Nephron progenitor cell (in vitro differentiated cells): ENCODE results near the gene MUC2.

ENCODE experiments used
- DNase-seq: peaks from one replicate; pipeline ENCODE4 v3.0.0; 2021
- H3K27ac Mint-ChIP-seq: 2 replicates; pipeline ENCODE4 v1.8.0; 2021; ENCODE audit warnings: mild to moderate bottlenecking, moderate library complexity, mixed read lengths
- H3K27me3 Mint-ChIP-seq: 2 replicates; pipeline ENCODE4 v1.8.0; 2021; ENCODE audit warnings: mild to moderate bottlenecking, low read depth, mixed read lengths; ENCODE audit not compliant: poor library complexity
- H3K36me3 Mint-ChIP-seq: 2 replicates; pipeline ENCODE4 v1.8.0; 2021; ENCODE audit warnings: low read depth, mixed read lengths
- H3K4me1 Mint-ChIP-seq: 2 replicates; pipeline ENCODE4 v1.8.0; 2021; ENCODE audit warnings: mixed read lengths
- H3K4me3 Mint-ChIP-seq: 2 replicates; pipeline ENCODE4 v1.8.0; 2021; ENCODE audit warnings: mild to moderate bottlenecking, moderate library complexity, mixed read lengths
- H3K9me3 Mint-ChIP-seq: 2 replicates; pipeline ENCODE4 v1.8.0; 2021; ENCODE audit warnings: mild to moderate bottlenecking, moderate library complexity, mixed read lengths
- CTCF ChIP-seq: fragments of 200-600 bp; sonication (generic); IDR thresholded peaks from 2 replicates; pipeline ENCODE4 v1.5.0; 2021; ENCODE audit warnings: antibody characterized with exemption

The MUC2 gene

DNA sequence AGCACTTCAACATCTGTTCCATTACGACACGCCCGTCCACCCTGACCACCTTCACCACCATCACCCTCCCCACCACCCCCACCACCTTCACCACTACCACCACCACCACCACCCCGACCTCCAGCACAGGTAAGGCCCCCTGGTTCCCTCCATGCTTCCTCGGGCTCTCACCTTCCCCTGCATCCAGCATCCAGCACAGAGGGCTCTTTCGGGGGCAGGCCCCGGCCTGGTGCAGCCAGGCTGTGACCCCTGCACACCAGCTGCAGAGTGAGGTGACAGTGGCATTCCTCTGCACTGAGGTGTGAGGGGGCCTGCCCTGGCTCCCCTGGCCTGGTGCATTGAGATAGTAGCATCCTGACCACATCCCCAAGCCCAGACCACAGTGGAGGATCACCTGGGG is 18.2 kb downstream of the MUC2 start:
- no peak overlapping the region for H3K27ac Mint-ChIP-seq
- TF ChIP-seq CTCF, result no peak

GRCh38 chr11:1099519-1100355 is 25.1 kb downstream of the MUC2 start:
- H3K36me3 Mint-ChIP-seq, result no peaks in the 10 kb centered on the region
- no peak overlapping the region for H3K4me3 Mint-ChIP-seq
- H3K4me1 Mint-ChIP-seq, result no peaks in the 10 kb centered on the region
- DNase-seq, result no peak
- peaks cover 39% of the 10 kb centered on the region for H3K9me3 Mint-ChIP-seq
- peaks cover 3% of the 10 kb centered on the region for H3K27me3 Mint-ChIP-seq
- TF ChIP-seq CTCF, result no peak
- H3K27ac Mint-ChIP-seq, result no peak overlapping the region

More for the DNA sequence above, 18.2 kb downstream of the MUC2 start:
- Mint-ChIP-seq H3K27me3 (no peaks in the 10 kb centered on the region), H3K36me3 (no peaks in the 10 kb centered on the region), H3K4me3 (no peak overlapping the region), H3K9me3 (peaks cover 14% of the 10 kb centered on the region), H3K4me1 (no peaks in the 10 kb centered on the region)
- DNase-seq, result no peak

- H3K36me3 Mint-ChIP-seq, result no peaks in the 10 kb centered on the region
- no peak overlapping the region for H3K27ac Mint-ChIP-seq
- no peak overlapping the region for H3K4me3 Mint-ChIP-seq
- H3K27me3 Mint-ChIP-seq, result peaks cover 3% of the 10 kb centered on the region
- H3K9me3 Mint-ChIP-seq, result peaks cover 31% of the 10 kb centered on the region
- TF ChIP-seq CTCF, result no peak
- DNase-seq, result no peak
- H3K4me1 Mint-ChIP-seq, result no peaks in the 10 kb centered on the region
Observed at GRCh38 chr11:1100417-1101245, 26.0 kb downstream of the MUC2 start.

- no peak for DNase-seq
- Mint-ChIP-seq H3K27me3 (peaks cover 3% of the 10 kb centered on the region), H3K4me3 (no peak overlapping the region), H3K27ac (no peak overlapping the region), H3K36me3 (no peaks in the 10 kb centered on the region), H3K9me3 (peaks cover 25% of the 10 kb centered on the region), H3K4me1 (no peaks in the 10 kb centered on the region)
- no peak for TF ChIP-seq CTCF
Observed at GRCh38 chr11:1101318-1102089, 26.8 kb downstream of the MUC2 start.

DNA sequence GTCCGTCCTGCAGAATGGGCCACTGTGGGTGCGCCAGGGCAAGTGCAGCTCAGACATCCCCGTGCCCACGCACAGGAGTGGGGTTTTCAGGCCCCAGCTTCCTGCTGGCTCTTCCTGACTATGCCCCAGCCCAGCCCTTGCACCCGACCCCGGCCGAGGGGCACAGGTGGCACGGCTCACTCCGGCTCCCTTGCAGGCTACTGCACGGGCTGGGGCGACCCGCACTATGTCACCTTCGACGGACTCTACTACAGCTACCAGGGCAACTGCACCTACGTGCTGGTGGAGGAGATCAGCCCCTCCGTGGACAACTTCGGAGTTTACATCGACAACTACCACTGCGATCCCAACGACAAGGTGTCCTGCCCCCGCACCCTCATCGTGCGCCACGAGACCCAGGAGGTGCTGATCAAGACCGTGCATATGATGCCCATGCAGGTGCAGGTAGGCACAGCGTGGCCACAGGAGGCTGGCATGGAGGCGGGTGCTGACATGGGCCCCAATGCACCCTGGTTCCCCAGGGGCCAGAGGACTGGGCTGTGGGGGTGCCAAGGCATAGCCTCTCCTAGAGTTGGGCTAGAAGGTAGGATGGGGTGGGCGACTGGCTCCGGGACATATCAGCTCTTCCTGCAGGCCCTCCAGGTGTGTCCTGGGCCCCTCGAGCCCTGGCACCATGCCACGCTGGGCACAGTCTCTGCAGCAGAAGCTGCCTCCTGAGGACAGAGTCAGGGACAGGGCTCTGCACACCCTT is 27.7 kb downstream of the MUC2 start:
- DNase-seq, result no peak
- H3K4me3 Mint-ChIP-seq, result no peak overlapping the region
- peaks cover 3% of the 10 kb centered on the region for H3K27me3 Mint-ChIP-seq
- no peaks in the 10 kb centered on the region for H3K36me3 Mint-ChIP-seq
- peaks cover 25% of the 10 kb centered on the region for H3K9me3 Mint-ChIP-seq
- H3K27ac Mint-ChIP-seq, result no peak overlapping the region
- no peaks in the 10 kb centered on the region for H3K4me1 Mint-ChIP-seq
- TF ChIP-seq CTCF, result no peak
